Measurements from ENCODE around the gene SH3BP5L. TPM values are rescaled to one million over a fixed set of nuclear protein-coding genes. Genes with fewer than 3 reads are reported as not detected.

Gene SH3BP5L
- total and polyA plus RNA-seq, 2 of the 4 experiments (the other 2 are of a cell fraction), result 23.3 to 35.9 TPM

DNA sequence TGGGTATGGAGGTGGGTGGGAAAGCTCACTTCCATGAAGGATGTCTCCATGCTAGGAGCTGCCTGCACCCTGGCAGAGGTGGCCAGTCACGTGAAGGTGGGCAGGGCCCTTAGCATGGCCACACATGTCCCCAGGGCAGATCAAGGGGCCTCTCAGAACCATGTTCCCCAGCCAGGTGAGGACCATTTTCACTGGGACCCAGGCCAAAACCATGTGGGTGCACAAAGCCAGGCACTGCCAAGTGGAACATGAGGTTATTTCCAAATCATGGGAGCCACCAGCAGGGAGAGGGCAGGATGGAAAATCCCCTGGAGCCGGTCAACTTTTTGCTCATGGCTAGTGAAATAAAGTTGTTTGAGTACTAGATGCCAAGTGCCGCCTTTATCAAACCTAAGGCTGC is 23.4 kb upstream of the SH3BP5L start:
- Histone ChIP-seq H2AK5ac (ENCODE audit: low read depth, low read length) (no peak overlapping the region), H3K27me3 (ENCODE audit: control insufficient read depth, insufficient read depth, low read length) (no peaks in the 10 kb centered on the region), H2AFZ (replicated peaks; ENCODE audit: low read length, poor library complexity) (no peak overlapping the region), H4K20me1 (ENCODE audit: insufficient read depth, low read length) (no peaks in the 10 kb centered on the region; the same call in 1 of the 2 replicates), H3K23ac (ENCODE audit: low read depth, low read length) (no peak overlapping the region), H4K91ac (ENCODE audit: insufficient read depth, low read depth, low read length) (no peak overlapping the region), H4K8ac (ENCODE audit: low read depth in 2 of 2, low read length in 2 of 2) (no peak overlapping the region), H3K56ac (ENCODE audit: extremely low read depth, insufficient read depth, low read length) (no peak overlapping the region), H3K36me3 (ENCODE audit: control insufficient read depth, insufficient read depth, low read length) (peaks cover 63% of the 10 kb centered on the region), H2BK20ac (ENCODE audit: low read depth, low read length) (no peak overlapping the region), H4K5ac (ENCODE audit: low read depth, low read length) (no peak overlapping the region), H3K27ac (ENCODE audit: insufficient read depth, low read length) (no peak overlapping the region), H3K4me2 (ENCODE audit: low read depth, low read length) (no peak overlapping the region), H2BK5ac (ENCODE audit: low read depth, low read length, poor library complexity, severe bottlenecking) (no peak overlapping the region), H3K18ac (ENCODE audit: low read depth, low read length) (no peak overlapping the region), H2AK9ac (replicated peaks; ENCODE audit: low read depth, low read length, poor library complexity) (no peak overlapping the region), H3K9me1 (ENCODE audit: insufficient read depth, low read length) (peaks cover 12% of the 10 kb centered on the region; the same call in 1 of the 2 replicates), H3K9me3 (ENCODE audit: control insufficient read depth, insufficient read depth, low read length) (no peaks in the 10 kb centered on the region), H3K4me1 (ENCODE audit: control insufficient read depth, insufficient read depth, low read length) (no peaks in the 10 kb centered on the region), H3K4ac (ENCODE audit: low read depth, low read length) (no peak overlapping the region), H3K79me1 (ENCODE audit: low read depth in 1 of 2, low read length in 2 of 2) (peaks cover 17 to 21% of the 10 kb centered on the region in 2 experiments), H3K14ac (replicated peaks; ENCODE audit: low read depth, low read length) (no peak overlapping the region), H3K4me3 (ENCODE audit: insufficient read depth, low read depth, low read length) (no peak overlapping the region), H2BK15ac (ENCODE audit: low read depth, low read length) (no peak overlapping the region), H3K9ac (ENCODE audit: low read depth, low read length) (no peak overlapping the region), H2BK120ac (ENCODE audit: low read depth, low read length) (no peak overlapping the region)
- in situ Hi-C loops (cut with MboI; ENCODE audit: low sequenced_read_pairs), result no loop called here
- intact Hi-C loops (cut with micrococcal nuclease), result no loop called here
- no TSS peak for BruUV-seq (replicated peaks)
- DNase-seq (no peak), ATAC-seq (ENCODE audit: low read depth) (no peak)
- TF ChIP-seq, protein P1, sequence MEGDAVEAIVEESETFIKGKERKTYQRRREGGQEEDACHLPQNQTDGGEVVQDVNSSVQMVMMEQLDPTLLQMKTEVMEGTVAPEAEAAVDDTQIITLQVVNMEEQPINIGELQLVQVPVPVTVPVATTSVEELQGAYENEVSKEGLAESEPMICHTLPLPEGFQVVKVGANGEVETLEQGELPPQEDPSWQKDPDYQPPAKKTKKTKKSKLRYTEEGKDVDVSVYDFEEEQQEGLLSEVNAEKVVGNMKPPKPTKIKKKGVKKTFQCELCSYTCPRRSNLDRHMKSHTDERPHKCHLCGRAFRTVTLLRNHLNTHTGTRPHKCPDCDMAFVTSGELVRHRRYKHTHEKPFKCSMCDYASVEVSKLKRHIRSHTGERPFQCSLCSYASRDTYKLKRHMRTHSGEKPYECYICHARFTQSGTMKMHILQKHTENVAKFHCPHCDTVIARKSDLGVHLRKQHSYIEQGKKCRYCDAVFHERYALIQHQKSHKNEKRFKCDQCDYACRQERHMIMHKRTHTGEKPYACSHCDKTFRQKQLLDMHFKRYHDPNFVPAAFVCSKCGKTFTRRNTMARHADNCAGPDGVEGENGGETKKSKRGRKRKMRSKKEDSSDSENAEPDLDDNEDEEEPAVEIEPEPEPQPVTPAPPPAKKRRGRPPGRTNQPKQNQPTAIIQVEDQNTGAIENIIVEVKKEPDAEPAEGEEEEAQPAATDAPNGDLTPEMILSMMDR (conservative IDR thresholded peaks at IDR 0.05; ENCODE audit: low read depth, low read length), result no peak
- no peak for TF ChIP-seq CEBPB (IDR thresholded peaks at IDR 0.05; ENCODE audit: low read depth, low read length)
- no peak for TF ChIP-seq MAFK (IDR thresholded peaks at IDR 0.05; ENCODE audit: low read depth, low read length)
- TF ChIP-seq RAD21 (IDR thresholded peaks at IDR 0.05; ENCODE audit: low read length), result no peak
- no peak for TF ChIP-seq FOS (IDR thresholded peaks at IDR 0.05; ENCODE audit: low read depth, low read length)
- TF ChIP-seq, protein P2, sequence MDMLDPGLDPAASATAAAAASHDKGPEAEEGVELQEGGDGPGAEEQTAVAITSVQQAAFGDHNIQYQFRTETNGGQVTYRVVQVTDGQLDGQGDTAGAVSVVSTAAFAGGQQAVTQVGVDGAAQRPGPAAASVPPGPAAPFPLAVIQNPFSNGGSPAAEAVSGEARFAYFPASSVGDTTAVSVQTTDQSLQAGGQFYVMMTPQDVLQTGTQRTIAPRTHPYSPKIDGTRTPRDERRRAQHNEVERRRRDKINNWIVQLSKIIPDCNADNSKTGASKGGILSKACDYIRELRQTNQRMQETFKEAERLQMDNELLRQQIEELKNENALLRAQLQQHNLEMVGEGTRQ (IDR thresholded peaks at IDR 0.05; ENCODE audit: low read depth, low read length), result no peak
- no peak for TF ChIP-seq BHLHE40 (IDR thresholded peaks at IDR 0.05; ENCODE audit: low read depth, low read length)
- TF ChIP-seq MAZ (IDR thresholded peaks at IDR 0.05; ENCODE audit: borderline replicate concordance, low read depth, low read length), result no peak
- TF ChIP-seq, protein P3, sequence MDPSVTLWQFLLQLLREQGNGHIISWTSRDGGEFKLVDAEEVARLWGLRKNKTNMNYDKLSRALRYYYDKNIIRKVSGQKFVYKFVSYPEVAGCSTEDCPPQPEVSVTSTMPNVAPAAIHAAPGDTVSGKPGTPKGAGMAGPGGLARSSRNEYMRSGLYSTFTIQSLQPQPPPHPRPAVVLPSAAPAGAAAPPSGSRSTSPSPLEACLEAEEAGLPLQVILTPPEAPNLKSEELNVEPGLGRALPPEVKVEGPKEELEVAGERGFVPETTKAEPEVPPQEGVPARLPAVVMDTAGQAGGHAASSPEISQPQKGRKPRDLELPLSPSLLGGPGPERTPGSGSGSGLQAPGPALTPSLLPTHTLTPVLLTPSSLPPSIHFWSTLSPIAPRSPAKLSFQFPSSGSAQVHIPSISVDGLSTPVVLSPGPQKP (IDR thresholded peaks at IDR 0.05; ENCODE audit: borderline replicate concordance, low read depth, low read length), result no peak
- no peak for TF ChIP-seq RFX5 (IDR thresholded peaks at IDR 0.05; ENCODE audit: low read depth, low read length)
- no peak for TF ChIP-seq POLR2A (IDR thresholded peaks at IDR 0.05; ENCODE audit: low read depth, low read length)
- no peak for TF ChIP-seq SMC3 (IDR thresholded peaks at IDR 0.05; ENCODE audit: low read depth, low read length)
- no peak for TF ChIP-seq CHD1 (IDR thresholded peaks at IDR 0.05; ENCODE audit: low read depth, low read length)
- no peak for TF ChIP-seq NFE2L2 (IDR thresholded peaks at IDR 0.05; ENCODE audit: low read depth, low read length)
- no peak for TF ChIP-seq RCOR1 (IDR thresholded peaks at IDR 0.05; ENCODE audit: insufficient replicate concordance, low read length)
- no peak for TF ChIP-seq MXI1 (IDR thresholded peaks at IDR 0.05; ENCODE audit: borderline replicate concordance, low read depth, low read length)
- ChIA-PET CTCF (no interaction called here), POLR2A (ENCODE audit: unreplicated experiment) (no interaction called here)
- 100% methylated on average over 1 of the region's 3 CpGs; no CpG with 5 or more reads in 1 of the 2 experiments for WGBS, 2 experiments (ENCODE audit: extremely low coverage in 2 of 2, insufficient read length in 1 of 2)
- dilution Hi-C loops (cut with HindIII; ENCODE audit: low sequenced_read_pairs, unreplicated experiment), result no loop called here

Measured in IMR-90 (cell line).